Stimulated activated CD4-positive, alpha-beta T cell treated with anti-CD3 and anti-CD28 coated beads, Interleukin-1b, Interleukin-23, amount 100 ng/mL, for 1 hour (primary cell): ENCODE measurements around the gene CYTH2.

Source experiments
- DNase-seq, 2 donors: peaks; one replicate each; pipeline ENCODE4 v3.0.0-alpha.2; 2020; ENCODE audit warnings: low read depth in 2 of 2

The CYTH2 gene

DNA sequence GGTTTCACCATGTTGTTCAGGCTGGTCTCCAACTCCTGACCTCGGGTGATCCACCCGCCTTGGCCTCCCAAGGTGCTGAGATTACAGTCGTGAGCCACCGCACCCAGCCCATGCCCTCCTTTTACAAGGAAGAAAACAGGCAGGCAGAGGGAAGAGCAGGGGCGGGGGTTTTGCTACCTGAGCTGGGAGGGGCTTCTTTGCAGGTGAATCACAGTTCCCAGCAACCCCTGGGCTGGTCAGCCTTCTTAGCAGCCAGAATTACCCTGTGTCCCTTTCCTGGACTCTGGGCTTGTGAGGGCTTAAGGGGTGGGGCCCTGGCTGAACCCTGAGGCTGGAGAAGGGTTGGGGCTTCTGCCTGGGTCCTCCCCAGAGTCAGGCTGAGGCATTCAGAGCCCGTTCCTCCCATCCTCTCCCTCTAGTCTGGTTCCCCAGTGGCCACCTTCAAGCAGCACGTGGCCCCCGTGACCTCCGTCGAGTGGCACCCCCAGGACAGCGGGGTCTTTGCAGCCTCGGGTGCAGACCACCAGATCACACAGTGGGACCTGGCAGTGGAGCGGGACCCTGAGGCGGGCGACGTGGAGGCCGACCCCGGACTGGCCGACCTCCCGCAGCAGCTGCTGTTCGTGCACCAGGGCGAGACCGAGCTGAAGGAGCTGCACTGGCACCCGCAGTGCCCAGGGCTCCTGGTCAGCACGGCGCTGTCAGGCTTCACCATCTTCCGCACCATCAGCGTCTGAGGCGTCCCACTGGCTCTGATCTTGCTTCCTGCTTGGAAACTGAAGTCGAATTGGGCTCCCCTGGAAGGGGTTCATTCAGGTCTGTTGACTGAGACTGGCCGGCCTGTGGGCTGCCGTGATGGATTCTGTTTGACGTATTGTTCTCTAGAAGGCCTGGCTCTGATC lies 16.6 kb upstream of the CYTH2 start:
- DNase-seq: no peak

DNA sequence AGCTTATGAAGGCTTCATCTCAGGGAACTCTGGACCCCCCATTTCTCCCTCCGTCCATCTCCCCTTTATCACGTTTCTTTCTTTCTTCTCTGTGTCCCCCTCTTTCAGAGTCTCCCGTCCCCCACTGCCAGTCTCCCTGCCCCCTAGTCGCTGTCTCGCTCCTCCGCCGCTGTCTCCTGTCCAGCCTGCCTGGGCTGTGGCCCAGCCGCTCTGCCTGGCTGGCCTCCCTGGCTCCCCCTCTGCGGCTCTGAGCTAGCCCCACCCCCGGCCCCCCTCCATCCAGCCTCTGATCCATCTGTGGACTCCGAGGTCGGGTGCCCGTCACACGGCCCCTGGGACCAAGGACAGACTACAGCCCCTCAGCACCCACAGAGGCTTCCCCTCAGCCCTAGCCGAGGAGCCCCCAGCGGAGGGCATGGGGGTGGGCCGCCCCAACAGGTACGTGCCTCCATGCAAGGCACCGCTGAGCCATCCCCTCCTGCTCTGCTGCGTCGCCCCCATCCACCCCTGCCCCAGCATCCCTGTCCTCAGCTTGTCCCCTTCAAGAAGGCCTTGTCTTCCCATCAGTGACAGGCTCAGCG lies 14.9 kb upstream of the CYTH2 start:
- DNase-seq: no peak

- no peak for DNase-seq
Observed at GRCh38 chr19:48455171-48455907, 13.8 kb upstream of the CYTH2 start, which contains the start of gene KCNJ14. TSS of gene KCNJ14 (plus strand) at chr19:48455574. CDS start at chr19:48461725, 6,151 bp downstream.

DNA sequence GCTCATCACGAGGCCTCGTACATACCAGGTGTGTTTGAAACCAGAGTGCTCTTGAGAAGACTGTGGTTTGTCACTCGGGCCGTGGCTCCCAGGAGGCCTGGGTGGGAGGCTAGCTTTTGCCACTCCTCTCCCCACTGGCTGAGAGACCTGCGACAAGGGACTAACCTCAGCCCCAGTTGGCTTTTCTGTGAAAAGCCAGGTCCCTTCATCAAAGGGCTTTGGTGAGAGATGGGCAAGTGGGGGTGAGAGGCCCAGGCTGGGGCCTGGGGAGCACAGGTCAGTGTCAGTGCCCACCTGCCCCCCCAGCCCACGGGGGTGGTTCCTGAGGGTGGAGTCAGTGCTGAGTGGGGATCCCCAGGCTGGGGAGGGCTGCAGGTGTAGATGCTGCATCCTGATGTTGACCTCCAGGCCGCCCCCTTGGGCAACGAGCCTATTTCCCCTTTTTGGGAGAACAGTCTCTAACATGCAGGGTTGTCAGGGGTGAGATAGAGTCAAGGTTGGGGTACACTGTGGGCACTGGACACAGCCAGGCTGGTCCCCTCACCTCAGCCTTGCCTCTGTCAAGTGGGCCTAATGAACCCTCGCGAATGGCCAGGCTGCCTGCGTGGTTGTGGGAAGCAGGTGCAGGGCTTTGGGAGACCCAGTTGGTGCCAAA lies 13.1 kb upstream of the CYTH2 start:
- no peak for DNase-seq

GRCh38 chr19:48456864-48457263 lies 12.3 kb upstream of the CYTH2 start:
- no peak for DNase-seq

GRCh38 chr19:48458016-48458415 lies 11.2 kb upstream of the CYTH2 start:
- DNase-seq: no peak

- DNase-seq: no peak
Observed at GRCh38 chr19:48461651-48461981, 7.6 kb upstream of the CYTH2 start.

DNA sequence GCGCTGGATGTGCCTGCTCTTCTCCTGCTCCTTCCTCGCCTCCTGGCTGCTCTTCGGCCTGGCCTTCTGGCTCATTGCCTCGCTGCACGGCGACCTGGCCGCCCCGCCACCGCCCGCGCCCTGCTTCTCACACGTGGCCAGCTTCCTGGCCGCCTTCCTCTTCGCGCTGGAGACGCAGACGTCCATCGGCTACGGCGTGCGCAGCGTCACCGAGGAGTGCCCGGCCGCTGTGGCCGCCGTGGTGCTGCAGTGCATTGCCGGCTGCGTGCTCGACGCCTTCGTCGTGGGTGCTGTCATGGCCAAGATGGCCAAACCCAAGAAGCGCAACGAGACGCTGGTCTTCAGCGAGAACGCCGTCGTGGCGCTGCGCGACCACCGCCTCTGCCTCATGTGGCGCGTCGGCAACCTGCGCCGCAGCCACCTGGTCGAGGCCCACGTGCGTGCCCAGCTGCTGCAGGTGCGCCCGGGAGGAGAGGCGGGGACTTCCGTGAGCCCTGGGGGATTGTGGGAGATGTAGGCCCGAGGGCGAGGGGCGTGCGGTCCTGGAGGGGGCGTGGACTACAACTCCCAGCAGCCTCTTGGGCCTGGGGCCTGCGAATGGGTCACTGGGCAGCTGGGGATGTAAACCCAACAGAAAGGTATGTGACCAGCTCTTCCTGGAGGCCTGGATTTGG lies 7.0 kb upstream of the CYTH2 start:
- DNase-seq: no peak

- DNase-seq: no peak
Observed at GRCh38 chr19:48465215-48465614, 4.0 kb upstream of the CYTH2 start.

GRCh38 chr19:48466561-48467325 lies 2.4 kb upstream of the CYTH2 start:
- no peak for DNase-seq

DNA sequence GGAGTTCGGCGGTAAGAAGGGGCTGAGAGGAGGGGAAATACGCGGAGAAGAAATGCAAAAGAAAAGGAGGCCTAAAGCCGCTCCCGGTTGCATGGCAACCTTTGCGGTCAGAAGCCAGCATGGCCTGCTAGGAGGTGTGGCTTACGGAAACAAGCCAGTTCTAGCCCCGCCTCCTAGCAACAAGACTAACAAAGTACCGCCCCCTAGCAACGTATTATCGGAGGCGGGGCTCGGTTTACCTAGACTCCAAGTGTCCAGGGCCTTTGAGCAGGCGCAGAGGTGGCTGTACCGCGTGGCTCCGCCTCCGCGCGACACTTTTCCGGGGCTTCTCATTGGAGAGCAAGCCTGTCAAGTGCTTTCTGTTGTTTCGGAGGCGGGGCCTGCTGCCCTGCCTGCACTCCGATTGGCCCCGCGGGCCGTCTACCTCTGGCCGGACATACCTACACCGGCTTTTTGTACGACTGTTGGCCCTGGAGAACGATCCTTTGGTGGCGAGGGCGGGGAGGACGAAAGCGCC lies 339 bp upstream of the CYTH2 start:
- peak; percentile 95 to 99 for DNase-seq

GRCh38 chr19:48469934-48470680 lies 938 bp downstream of the CYTH2 start:
- no peak for DNase-seq

DNA sequence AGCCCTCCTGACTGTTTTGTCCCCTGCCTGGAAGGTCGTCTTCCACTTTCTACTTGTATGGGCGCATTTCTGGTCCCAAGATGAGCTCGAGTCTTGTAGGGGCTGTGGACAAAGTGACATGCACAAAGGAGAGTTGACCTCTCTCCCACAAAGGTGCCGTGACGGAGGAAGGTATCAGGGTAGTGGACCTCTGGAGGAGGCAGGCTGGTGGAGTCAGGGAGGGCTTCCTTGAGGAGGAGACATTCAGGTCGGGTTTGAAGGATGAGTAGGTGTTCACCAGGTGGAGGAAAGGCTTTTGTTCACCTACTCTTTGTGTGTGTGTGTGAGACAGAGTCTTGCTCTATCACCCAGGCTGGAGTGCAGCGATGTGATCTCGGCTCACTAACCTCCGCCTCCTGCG lies 1.7 kb downstream of the CYTH2 start:
- no peak for DNase-seq

GRCh38 chr19:48471836-48472235 lies 2.7 kb downstream of the CYTH2 start:
- no peak for DNase-seq

GRCh38 chr19:48473161-48473966 lies 4.2 kb downstream of the CYTH2 start:
- DNase-seq: no peak

DNA sequence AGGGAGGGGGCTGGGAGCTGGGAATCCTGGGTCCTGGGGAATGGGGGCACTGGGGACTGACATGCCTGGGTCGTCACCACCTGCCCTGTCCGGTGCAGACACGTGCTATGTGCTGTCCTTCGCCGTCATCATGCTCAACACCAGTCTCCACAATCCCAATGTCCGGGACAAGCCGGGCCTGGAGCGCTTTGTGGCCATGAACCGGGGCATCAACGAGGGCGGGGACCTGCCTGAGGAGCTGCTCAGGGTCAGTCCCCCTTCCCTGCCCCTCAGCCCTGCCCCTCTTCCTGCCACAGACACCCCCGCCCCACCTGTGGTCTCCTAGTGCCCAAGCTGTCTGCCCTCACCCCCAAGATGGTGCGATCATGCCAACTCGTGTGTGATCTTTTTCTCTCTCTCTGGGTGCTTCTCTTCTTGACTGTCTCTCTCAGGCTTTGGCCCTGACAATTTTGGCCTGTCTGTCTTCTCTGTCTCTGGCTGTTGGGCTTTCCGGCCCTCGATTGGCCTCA lies 5.0 kb downstream of the CYTH2 start:
- no peak for DNase-seq

DNA sequence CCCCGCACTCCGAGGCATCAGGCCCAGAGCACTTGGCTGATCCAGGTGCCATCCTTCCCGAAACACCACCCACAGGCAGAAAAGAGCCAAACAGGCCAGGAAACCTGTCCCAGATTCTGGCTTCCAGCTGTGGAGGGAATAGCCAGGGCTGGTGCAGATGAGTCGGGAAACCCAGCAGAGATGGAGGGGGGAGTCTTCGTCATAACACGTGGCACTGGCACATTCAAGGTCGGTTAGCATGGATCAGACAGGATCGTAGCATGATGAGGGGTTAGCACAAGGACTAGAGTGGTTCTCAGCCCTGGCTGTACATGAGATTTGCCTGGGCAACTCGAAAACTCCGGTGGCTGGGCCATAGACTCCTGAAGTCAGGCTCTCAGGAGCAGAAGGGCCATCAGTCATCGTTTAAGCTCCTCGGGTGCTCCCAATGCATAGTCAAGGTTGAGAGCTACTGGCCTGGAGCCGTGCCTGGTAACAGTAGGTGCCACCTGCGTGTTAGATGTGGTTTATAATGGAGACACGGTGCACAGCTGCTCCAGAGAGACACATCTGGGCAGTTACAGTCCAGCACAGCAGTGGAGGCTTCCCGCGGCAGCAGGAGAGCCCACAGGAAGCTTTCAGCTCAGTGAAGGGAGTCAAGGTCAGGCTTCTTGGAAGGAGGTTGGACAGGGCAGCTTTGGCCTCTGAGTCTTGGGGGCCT lies 6.3 kb downstream of the CYTH2 start:
- no peak for DNase-seq

DNA sequence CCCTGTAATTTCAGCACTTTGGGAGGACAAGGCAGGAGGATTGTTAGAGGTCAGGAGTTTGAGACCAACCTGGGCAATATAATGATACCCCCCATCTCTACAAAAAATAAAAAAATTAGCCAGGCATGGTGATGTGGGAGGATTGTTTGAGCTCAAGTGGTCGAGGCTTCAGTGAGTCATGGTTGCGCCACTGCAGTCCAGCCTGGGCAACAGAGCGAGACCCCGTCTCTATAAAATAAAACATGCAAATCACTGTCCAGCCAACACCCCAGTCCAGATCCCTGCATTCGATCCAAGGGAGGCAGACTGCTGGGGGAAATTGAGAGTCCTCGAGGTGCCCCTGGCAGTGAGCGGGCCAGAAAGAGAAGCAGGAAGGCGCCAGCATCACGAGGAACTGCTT lies 7.0 kb downstream of the CYTH2 start:
- DNase-seq: no peak
